PFSK-1 (cell line): Measurements from ENCODE around the gene GOLGA2.

ENCODE experiments used
- POLR2AphosphoS5 ChIP-seq: IDR thresholded peaks from 2 replicates; pipeline ENCODE4 v1.6.1; 2012; ENCODE audit warnings: low read depth, mild to moderate bottlenecking, control low read depth, low read length, moderate library complexity
- TF ChIP-seq, protein P1 (sequence below), 2 experiments: IDR thresholded peaks; 2 replicates each; pipeline versions ENCODE4 v1.6.1 to v1.8.0; 2011 to 2012; ENCODE audit warnings: low read depth in 2 of 2, low read length in 2 of 2, control low read depth in 1 of 2, inconsistent platforms in 1 of 2, mild to moderate bottlenecking in 1 of 2, moderate library complexity in 1 of 2; ENCODE audit not compliant: insufficient read depth in 1 of 2

DNA sequence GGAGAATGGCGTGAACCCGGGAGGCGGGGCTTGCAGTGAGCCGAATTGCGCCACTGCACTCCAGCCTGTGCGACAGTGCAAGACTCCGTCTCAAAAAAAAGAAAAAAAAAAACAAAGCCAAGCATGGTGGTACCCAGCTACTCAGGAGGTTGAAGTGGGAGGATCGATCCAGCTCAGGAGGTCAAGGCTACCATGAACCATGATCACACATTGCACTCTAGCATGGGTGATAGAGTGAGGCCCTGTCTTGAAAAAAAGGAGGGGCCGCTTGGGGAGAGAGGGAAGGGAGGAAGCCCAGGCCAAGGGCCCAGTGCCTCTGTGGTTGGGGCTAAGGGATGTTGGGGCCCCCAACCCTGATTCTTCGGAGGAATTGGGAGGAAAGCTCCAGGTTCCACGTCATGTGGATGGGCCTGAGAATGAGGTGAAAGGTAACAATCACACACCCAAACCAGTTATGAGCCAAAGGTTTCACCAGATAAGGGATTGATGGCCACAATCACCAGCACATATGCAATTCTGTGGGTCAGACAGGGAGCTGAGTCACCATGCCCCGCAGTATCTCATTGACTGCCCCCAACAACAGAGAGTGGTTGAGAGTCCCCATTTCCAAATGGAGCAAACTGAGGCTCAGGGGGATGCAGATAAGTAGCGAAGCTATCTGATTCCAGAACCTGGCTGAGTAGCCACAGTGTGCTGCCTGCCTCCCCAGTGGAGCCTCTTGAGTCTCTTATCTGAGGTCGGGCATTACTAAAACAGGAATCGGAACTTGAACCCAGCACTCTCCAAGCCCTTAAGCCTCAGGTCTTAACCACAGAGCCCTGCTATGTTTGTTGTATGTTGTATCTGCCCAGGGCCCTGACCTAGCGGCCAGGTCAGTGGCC, 20.8 kb upstream of the GOLGA2 start:
- TF ChIP-seq, protein P1, sequence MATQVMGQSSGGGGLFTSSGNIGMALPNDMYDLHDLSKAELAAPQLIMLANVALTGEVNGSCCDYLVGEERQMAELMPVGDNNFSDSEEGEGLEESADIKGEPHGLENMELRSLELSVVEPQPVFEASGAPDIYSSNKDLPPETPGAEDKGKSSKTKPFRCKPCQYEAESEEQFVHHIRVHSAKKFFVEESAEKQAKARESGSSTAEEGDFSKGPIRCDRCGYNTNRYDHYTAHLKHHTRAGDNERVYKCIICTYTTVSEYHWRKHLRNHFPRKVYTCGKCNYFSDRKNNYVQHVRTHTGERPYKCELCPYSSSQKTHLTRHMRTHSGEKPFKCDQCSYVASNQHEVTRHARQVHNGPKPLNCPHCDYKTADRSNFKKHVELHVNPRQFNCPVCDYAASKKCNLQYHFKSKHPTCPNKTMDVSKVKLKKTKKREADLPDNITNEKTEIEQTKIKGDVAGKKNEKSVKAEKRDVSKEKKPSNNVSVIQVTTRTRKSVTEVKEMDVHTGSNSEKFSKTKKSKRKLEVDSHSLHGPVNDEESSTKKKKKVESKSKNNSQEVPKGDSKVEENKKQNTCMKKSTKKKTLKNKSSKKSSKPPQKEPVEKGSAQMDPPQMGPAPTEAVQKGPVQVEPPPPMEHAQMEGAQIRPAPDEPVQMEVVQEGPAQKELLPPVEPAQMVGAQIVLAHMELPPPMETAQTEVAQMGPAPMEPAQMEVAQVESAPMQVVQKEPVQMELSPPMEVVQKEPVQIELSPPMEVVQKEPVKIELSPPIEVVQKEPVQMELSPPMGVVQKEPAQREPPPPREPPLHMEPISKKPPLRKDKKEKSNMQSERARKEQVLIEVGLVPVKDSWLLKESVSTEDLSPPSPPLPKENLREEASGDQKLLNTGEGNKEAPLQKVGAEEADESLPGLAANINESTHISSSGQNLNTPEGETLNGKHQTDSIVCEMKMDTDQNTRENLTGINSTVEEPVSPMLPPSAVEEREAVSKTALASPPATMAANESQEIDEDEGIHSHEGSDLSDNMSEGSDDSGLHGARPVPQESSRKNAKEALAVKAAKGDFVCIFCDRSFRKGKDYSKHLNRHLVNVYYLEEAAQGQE (IDR thresholded peaks at IDR 0.05; ENCODE audit: insufficient read depth in 1 of 2, low read depth in 2 of 2, low read length in 2 of 2) = no peak
- TF ChIP-seq POLR2AphosphoS5 = no peak
